ENCODE data around the gene HECTD2.
"Not testable (repeated sequence)": the region's sequence is repeated elsewhere in the genome, so short reads cannot be mapped to it uniquely, and the experiment has no call there.

HECTD2 gene

GRCh38 chr10:91528768-91529167 is 118.6 kb downstream of the HECTD2 start:
- no peak overlapping the region for H3K4me3 Mint-ChIP-seq
- DNase-seq: no peak
- H3K27ac Mint-ChIP-seq: peak overlapping the region; percentile 18
- TF ChIP-seq CTCF (IDR thresholded peaks at IDR 0.05): no peak
- H3K36me3 Mint-ChIP-seq (ENCODE audit: low read depth): no peaks in the 10 kb centered on the region
- H3K9me3 Mint-ChIP-seq: peaks cover 8% of the 10 kb centered on the region
- H3K27me3 Mint-ChIP-seq (ENCODE audit: low read depth, poor library complexity): peaks cover 6% of the 10 kb centered on the region
- H3K4me1 Mint-ChIP-seq: no peaks in the 10 kb centered on the region

GRCh38 chr10:91534789-91535188 is 124.6 kb downstream of the HECTD2 start:
- not testable (repeated sequence) for DNase-seq; H3K27me3 Mint-ChIP-seq (ENCODE audit: low read depth, poor library complexity); H3K27ac Mint-ChIP-seq; H3K36me3 Mint-ChIP-seq (ENCODE audit: low read depth); H3K4me3 Mint-ChIP-seq; H3K4me1 Mint-ChIP-seq
- H3K9me3 Mint-ChIP-seq: peaks cover 21% of the 10 kb centered on the region

- Mint-ChIP-seq H3K4me3 (no peak overlapping the region), H3K4me1 (peaks cover 13% of the 10 kb centered on the region)
- TF ChIP-seq CTCF (IDR thresholded peaks at IDR 0.05): no peak
These were observed 126.0 kb downstream of the HECTD2 start for GRCh38 chr10:91536111-91536510.

GRCh38 chr10:91536733-91537132 is 126.6 kb downstream of the HECTD2 start:
- Mint-ChIP-seq H3K4me3 (no peak overlapping the region), H3K27ac (no peak overlapping the region), H3K9me3 (peaks cover 24% of the 10 kb centered on the region), H3K27me3 (ENCODE audit: low read depth, poor library complexity) (peaks cover 2% of the 10 kb centered on the region), H3K36me3 (ENCODE audit: low read depth) (peaks cover 4% of the 10 kb centered on the region), H3K4me1 (peaks cover 19% of the 10 kb centered on the region)
- DNase-seq: no peak
- TF ChIP-seq CTCF (IDR thresholded peaks at IDR 0.05): no peak

More at GRCh38 chr10:91536111-91536510, 126.0 kb downstream of the HECTD2 start:
- peaks cover 25% of the 10 kb centered on the region for H3K9me3 Mint-ChIP-seq
- H3K36me3 Mint-ChIP-seq (ENCODE audit: low read depth): peaks cover 4% of the 10 kb centered on the region
- DNase-seq: no peak
- H3K27ac Mint-ChIP-seq: no peak overlapping the region
- H3K27me3 Mint-ChIP-seq (ENCODE audit: low read depth, poor library complexity): peaks cover 2% of the 10 kb centered on the region

- no peak overlapping the region for H3K27ac Mint-ChIP-seq
- H3K36me3 Mint-ChIP-seq (ENCODE audit: low read depth): peaks cover 4% of the 10 kb centered on the region
- DNase-seq: no peak
- no peak overlapping the region for H3K4me3 Mint-ChIP-seq
- no peak for TF ChIP-seq CTCF (IDR thresholded peaks at IDR 0.05)
- H3K9me3 Mint-ChIP-seq: peaks cover 24% of the 10 kb centered on the region
- peaks cover 19% of the 10 kb centered on the region for H3K4me1 Mint-ChIP-seq
- peaks cover 9% of the 10 kb centered on the region for H3K27me3 Mint-ChIP-seq (ENCODE audit: low read depth, poor library complexity)
These were observed 127.7 kb downstream of the HECTD2 start for GRCh38 chr10:91537614-91538383.

GRCh38 chr10:91539930-91540329 is 129.8 kb downstream of the HECTD2 start:
- DNase-seq: no peak
- H3K4me1 Mint-ChIP-seq: peaks cover 19% of the 10 kb centered on the region
- H3K4me3 Mint-ChIP-seq: no peak overlapping the region
- peaks cover 4% of the 10 kb centered on the region for H3K36me3 Mint-ChIP-seq (ENCODE audit: low read depth)
- no peak overlapping the region for H3K27ac Mint-ChIP-seq
- peaks cover 9% of the 10 kb centered on the region for H3K27me3 Mint-ChIP-seq (ENCODE audit: low read depth, poor library complexity)
- peaks cover 18% of the 10 kb centered on the region for H3K9me3 Mint-ChIP-seq
- TF ChIP-seq CTCF (IDR thresholded peaks at IDR 0.05): no peak

Measured in nephron progenitor cell (in vitro differentiated cells).